HG03045 (cell line): ENCODE measurements around the gene CCNK.

Source experiments
- ATAC-seq: cut with Tn5 transposase; IDR thresholded peaks from one replicate; pipeline ENCODE4 v1.9.1; 2021; ENCODE audit warnings: mild to moderate bottlenecking, moderate library complexity; ENCODE audit not compliant: unreplicated experiment

Gene CCNK

GRCh38 chr14:99518441-99519346 lies 37.5 kb downstream of the CCNK start:
- ATAC-seq, result peak; percentile 60

GRCh38 chr14:99519347-99519881 lies 38.2 kb downstream of the CCNK start:
- ATAC-seq, result no peak

GRCh38 chr14:99519931-99520421 lies 38.8 kb downstream of the CCNK start:
- no peak for ATAC-seq

DNA sequence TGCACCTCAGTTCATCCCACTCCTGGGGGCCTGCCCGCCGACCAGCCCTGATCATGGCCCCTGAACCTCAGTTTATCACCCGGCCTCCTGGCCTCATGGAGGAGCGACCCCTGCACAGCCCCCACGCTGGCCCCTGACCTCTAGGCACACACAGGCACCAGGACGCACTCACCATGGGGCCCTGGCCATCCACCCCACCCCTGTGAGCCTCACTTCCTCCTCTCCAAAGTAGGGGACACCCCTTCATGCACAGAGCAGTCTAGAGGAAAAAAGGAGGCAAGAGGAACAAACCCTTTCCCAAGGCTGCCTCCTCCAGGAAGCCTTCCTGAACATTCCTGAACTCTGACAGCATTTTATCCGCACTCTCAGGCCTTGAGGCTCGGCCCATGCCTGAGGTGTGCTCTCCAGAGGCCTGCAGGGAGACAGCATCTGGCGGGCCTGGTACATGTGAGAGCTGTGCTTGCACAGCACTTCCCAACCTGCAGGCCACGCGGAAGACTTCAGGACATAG lies 39.4 kb downstream of the CCNK start:
- ATAC-seq, result no peak

GRCh38 chr14:99521176-99522024 lies 40.2 kb downstream of the CCNK start:
- no peak for ATAC-seq

- no peak for ATAC-seq
Observed at GRCh38 chr14:99522025-99522401, 40.8 kb downstream of the CCNK start.

DNA sequence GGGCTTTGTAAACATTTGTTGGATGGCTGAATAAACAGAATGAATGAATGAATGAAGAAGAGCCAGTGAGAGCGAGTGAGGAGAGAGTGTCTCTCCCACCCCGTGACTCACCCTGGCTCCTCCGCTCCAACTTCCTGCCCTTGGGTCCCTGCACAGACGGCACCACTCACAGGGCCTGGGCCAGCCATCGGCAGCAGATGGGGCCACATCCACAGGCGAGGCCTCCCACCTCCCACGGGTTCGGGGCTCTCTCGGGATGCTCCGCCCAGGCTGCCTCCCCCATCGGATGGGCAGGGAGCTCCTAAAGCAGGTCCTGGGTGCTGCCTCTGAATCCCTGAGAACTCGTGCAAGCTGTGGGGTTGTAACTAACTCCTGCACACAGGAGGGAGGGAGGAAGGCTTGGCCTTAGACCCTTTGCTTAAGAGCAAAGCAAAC lies 41.3 kb downstream of the CCNK start:
- no peak for ATAC-seq

- ATAC-seq, result no peak
Observed at GRCh38 chr14:99522934-99523703, 41.9 kb downstream of the CCNK start.

- no peak for ATAC-seq
Observed at GRCh38 chr14:99523704-99524055, 42.5 kb downstream of the CCNK start.

- no peak for ATAC-seq
Observed at GRCh38 chr14:99524091-99524661, 43.0 kb downstream of the CCNK start.

GRCh38 chr14:99524804-99525698 lies 43.8 kb downstream of the CCNK start:
- ATAC-seq, result no peak

DNA sequence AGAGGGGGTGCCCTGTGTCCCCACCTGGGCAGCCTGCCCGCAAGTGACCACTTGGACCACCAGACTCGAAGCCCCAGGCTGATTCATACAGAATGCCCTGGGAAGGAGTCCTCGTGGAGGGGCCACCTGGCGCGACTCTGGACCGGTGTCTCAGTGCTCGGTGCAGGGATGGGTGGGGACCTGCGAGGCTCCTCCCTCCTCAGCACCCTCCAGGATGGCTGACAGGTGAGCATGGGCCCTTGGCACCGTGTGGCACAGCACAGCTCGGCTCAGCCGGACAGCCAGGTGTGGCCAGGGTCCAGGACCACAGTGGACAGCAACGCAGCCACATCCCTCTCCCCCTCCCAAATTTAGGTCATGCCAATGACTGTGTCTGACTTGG lies 44.5 kb downstream of the CCNK start:
- ATAC-seq, result no peak

DNA sequence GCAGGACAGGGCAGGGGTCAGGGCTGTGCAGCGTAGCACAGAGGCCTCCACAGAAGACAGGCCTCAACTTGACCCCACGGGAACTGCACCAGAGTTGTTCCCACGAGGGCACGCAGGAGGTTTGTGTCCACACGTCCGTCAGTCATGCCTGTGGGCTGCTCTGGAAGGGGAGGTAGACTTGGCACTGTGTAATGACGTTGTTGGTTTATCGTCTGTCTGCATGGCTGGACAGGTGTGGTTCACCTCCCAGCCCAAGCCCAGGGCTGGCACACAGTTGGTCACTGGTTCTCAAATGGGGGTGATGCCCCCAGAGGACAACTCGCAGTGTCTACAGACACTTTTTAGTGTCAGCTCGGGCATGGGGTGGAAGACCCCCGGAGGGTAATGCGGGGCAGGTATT lies 45.8 kb downstream of the CCNK start:
- ATAC-seq, result no peak

GRCh38 chr14:99527427-99528076 lies 46.3 kb downstream of the CCNK start:
- ATAC-seq, result no peak

DNA sequence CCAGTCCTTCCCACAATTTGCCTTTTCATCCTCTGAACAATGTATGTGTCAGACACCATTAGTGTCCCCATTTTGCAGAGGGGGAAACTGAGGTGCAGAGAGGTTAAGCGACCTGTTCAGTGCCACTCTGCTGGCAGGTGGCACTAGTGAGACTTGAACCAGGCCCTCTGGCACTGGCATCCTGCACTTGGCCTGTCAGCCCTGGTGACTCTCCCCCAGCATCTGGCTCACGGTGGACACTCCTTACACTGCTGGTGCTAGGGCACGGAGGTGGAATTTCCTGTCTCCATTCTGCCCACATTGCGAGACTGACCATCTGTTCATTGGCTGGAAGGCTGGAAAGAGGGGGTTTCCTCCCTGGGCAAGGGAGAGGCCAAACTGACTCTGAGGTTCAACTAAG lies 48.7 kb downstream of the CCNK start:
- ATAC-seq, result no peak

GRCh38 chr14:99530407-99531155 lies 49.4 kb downstream of the CCNK start:
- no peak for ATAC-seq

DNA sequence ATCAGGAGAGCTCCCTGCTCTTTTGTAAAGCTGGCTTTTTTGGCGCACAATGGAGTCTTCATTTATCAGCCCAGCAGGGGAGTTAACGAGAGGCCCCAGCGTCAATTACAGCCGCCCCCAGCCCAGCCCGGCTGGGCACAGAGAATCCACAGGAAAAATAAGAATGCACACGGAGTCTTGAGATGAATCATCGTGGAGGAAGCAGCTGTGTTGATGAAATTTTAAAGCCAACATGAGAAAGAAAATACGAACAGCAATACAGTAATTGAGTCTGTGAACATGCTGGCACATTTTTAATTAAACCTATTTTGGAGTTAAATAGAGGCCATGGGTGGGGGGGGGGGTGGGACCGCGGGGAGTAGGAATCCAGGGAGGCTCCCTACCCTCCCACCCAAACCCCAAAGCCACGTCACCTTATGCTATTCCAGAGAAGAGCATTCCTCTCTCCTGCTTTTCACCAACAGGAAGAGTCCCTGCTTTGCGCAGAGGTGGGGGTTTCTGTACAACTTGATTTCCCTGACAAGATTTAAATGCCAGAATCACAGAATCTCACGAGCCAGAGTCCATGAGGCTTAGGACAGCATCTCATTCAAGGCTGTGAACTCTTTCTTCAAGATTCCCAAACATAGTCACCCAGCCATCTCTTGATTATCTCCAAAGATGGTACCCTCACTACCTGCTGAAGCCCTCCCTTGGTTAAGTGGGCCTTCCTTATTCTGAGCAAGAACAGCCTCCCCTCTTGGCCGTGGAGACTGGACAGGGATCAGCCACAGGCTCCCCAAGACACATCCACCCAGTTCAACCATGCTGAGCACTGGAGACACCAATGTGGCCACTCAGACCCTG lies 50.3 kb downstream of the CCNK start:
- no peak for ATAC-seq
